DOHH2 (cell line): ENCODE measurements around the gene PTPRZ1.

ENCODE experiments used
- H3F3A ChIP-seq: fragments of 200-600 bp; sonication (generic), shearing (Covaris generic); 2 replicates; pipeline ENCODE4 v1.6.0; 2016; ENCODE audit warnings: antibody characterized with exemption, mild to moderate bottlenecking; ENCODE audit not compliant: control insufficient read depth, insufficient read depth
- H3K27ac ChIP-seq: fragments of 200-600 bp; sonication (generic); 2 replicates; pipeline ENCODE4 v1.5.1; 2014; ENCODE audit warnings: low read depth, mild to moderate bottlenecking, low read length, moderate library complexity
- H3K27me3 ChIP-seq: fragments of 200-600 bp; sonication (generic); 2 replicates; pipeline ENCODE4 v1.6.1; 2014; ENCODE audit warnings: mild to moderate bottlenecking, low read length, mixed read lengths; ENCODE audit not compliant: control insufficient read depth
- H3K36me3 ChIP-seq: fragments of 200-600 bp; sonication (generic); 2 replicates; pipeline ENCODE4 v1.6.1; 2014; ENCODE audit warnings: mild to moderate bottlenecking, low read length, moderate library complexity, mixed read lengths; ENCODE audit not compliant: control insufficient read depth
- H3K4me1 ChIP-seq: fragments of 200-600 bp; sonication (generic); 2 replicates; pipeline ENCODE4 v1.6.1; 2014; ENCODE audit warnings: mild to moderate bottlenecking, low read length, mixed read lengths; ENCODE audit not compliant: control insufficient read depth
- H3K4me2 ChIP-seq: fragments of 200-600 bp; sonication (generic); 2 replicates; pipeline ENCODE4 v1.6.0; 2014; ENCODE audit warnings: mild to moderate bottlenecking, low read length, moderate library complexity
- H3K4me3 ChIP-seq: fragments of 200-600 bp; sonication (generic); 2 replicates; pipeline ENCODE4 v1.5.1; 2014; ENCODE audit warnings: mild to moderate bottlenecking, low read length, mixed read lengths
- H3K79me2 ChIP-seq: fragments of 200-600 bp; sonication (generic); 2 replicates; pipeline ENCODE4 v1.6.1; 2014; ENCODE audit warnings: mild to moderate bottlenecking, low read length, mixed read lengths; ENCODE audit not compliant: control insufficient read depth
- H3K9me2 ChIP-seq: fragments of 200-600 bp; sonication (generic); replicated peaks from 2 replicates; pipeline ENCODE4 v1.6.1; 2014; ENCODE audit warnings: mild to moderate bottlenecking, low read length, mixed read lengths; ENCODE audit not compliant: control insufficient read depth
- H3K9me3 ChIP-seq: fragments of 200-600 bp; sonication (generic); 2 replicates; pipeline ENCODE4 v1.6.1; 2014; ENCODE audit warnings: antibody characterized with exemption, low read length, mixed read lengths; ENCODE audit not compliant: control insufficient read depth, insufficient read depth
- H4K20me1 ChIP-seq: fragments of 200-600 bp; sonication (generic); 2 replicates; pipeline ENCODE4 v1.6.0; 2014; ENCODE audit warnings: low read depth, mild to moderate bottlenecking, antibody characterized with exemption, low read length, moderate library complexity; ENCODE audit not compliant: control insufficient read depth, insufficient read depth
- EZH2phosphoT487 ChIP-seq: fragments of 200-600 bp; sonication (generic); IDR thresholded peaks from 2 replicates; pipeline ENCODE4 v1.6.1; 2017; ENCODE audit warnings: borderline replicate concordance, mild to moderate bottlenecking, antibody characterized with exemption, low read length, moderate library complexity, mixed read lengths
- TF ChIP-seq, protein P1 (sequence below): fragments of 200-600 bp; sonication (generic); IDR thresholded peaks from one replicate; pipeline ENCODE4 v1.5.1; 2014; ENCODE audit warnings: antibody characterized with exemption, mild to moderate bottlenecking, low read depth, low read length; ENCODE audit not compliant: poor library complexity, severe bottlenecking

PTPRZ1 gene

DNA sequence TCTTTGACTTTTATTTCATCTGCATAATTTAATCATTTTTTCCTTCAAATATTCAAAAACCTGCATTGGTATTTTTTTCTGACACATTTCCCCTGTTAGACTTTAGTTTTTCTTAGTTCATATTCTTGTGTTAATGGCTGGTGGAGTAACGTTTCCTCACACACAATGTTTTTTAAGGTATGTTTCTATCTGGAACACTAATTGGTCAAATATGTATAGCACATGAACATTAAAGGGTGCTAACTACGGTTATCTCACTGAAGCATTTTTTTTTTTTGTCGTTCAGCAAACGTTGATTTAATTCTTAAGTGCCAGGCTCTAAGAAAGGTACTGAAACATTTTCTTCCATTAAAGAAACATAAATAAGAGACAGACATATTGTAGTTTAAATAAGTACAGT is 87.7 kb downstream of the PTPRZ1 start:
- H3K79me2 ChIP-seq, result no peaks in the 10 kb centered on the region
- TF ChIP-seq EZH2phosphoT487, result no peak
- TF ChIP-seq, protein P1, sequence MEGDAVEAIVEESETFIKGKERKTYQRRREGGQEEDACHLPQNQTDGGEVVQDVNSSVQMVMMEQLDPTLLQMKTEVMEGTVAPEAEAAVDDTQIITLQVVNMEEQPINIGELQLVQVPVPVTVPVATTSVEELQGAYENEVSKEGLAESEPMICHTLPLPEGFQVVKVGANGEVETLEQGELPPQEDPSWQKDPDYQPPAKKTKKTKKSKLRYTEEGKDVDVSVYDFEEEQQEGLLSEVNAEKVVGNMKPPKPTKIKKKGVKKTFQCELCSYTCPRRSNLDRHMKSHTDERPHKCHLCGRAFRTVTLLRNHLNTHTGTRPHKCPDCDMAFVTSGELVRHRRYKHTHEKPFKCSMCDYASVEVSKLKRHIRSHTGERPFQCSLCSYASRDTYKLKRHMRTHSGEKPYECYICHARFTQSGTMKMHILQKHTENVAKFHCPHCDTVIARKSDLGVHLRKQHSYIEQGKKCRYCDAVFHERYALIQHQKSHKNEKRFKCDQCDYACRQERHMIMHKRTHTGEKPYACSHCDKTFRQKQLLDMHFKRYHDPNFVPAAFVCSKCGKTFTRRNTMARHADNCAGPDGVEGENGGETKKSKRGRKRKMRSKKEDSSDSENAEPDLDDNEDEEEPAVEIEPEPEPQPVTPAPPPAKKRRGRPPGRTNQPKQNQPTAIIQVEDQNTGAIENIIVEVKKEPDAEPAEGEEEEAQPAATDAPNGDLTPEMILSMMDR, result no peak
- H3K4me3 ChIP-seq, result no peak overlapping the region
- no peaks in the 10 kb centered on the region for H3F3A ChIP-seq
- H3K36me3 ChIP-seq, result no peaks in the 10 kb centered on the region
- no peak overlapping the region for H3K27ac ChIP-seq
- no peaks in the 10 kb centered on the region for H3K27me3 ChIP-seq
- H3K9me3 ChIP-seq, result no peaks in the 10 kb centered on the region
- no peaks in the 10 kb centered on the region; the same call in 1 of the 2 replicates for H3K9me2 ChIP-seq
- no peaks in the 10 kb centered on the region for H4K20me1 ChIP-seq
- H3K4me1 ChIP-seq, result no peaks in the 10 kb centered on the region
- H3K4me2 ChIP-seq, result no peak overlapping the region

GRCh38 chr7:121961089-121961867 is 88.3 kb downstream of the PTPRZ1 start:
- no peaks in the 10 kb centered on the region for H3K79me2 ChIP-seq
- no peak overlapping the region for H3K4me2 ChIP-seq
- no peaks in the 10 kb centered on the region for H3K36me3 ChIP-seq
- H3K4me3 ChIP-seq, result no peak overlapping the region
- H3F3A ChIP-seq, result no peaks in the 10 kb centered on the region
- H3K4me1 ChIP-seq, result no peaks in the 10 kb centered on the region
- H3K27ac ChIP-seq, result no peak overlapping the region
- no peaks in the 10 kb centered on the region for H3K27me3 ChIP-seq
- H4K20me1 ChIP-seq, result no peaks in the 10 kb centered on the region
- H3K9me3 ChIP-seq, result no peaks in the 10 kb centered on the region
- H3K9me2 ChIP-seq, result no peaks in the 10 kb centered on the region; the same call in 1 of the 2 replicates
- TF ChIP-seq EZH2phosphoT487, result no peak
- TF ChIP-seq, protein P1, result no peak

DNA sequence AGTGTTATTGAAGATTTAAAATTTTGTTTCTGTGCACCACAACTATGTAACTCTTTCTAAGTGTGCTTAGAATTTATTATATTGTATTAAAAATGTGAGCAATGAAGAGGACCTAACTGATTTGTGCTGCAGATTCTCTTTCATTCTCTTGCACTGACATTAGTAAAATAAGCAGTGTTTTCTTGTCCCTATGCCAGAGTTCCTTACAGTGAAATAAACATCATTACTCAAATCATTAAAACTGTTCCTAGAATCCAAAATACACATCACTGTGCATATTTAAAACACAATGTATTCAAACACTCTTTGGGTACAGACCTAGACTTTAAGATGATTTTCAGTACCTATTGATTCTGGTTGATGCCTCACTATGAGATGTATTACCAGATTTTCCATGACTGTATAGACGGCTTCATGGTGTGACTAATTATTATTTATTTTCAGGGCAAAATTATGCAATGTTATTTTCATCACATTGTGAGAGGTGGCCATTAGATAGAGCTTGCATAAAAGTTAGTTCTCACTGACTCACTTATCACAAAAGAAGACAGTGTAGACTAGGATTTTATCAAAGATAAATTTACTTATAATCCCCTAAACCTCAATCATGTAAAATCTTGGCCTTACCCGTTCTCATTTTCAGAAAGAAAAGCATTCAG is 93.4 kb downstream of the PTPRZ1 start:
- Histone ChIP-seq H3K4me2 (no peak overlapping the region), H3K9me2 (no peaks in the 10 kb centered on the region; the same call in 1 of the 2 replicates), H3K27me3 (no peaks in the 10 kb centered on the region), H3K4me1 (no peaks in the 10 kb centered on the region), H4K20me1 (no peaks in the 10 kb centered on the region), H3K79me2 (no peaks in the 10 kb centered on the region), H3K9me3 (no peaks in the 10 kb centered on the region), H3K27ac (no peak overlapping the region), H3K36me3 (no peaks in the 10 kb centered on the region), H3F3A (no peaks in the 10 kb centered on the region), H3K4me3 (no peak overlapping the region)
- no peak for TF ChIP-seq EZH2phosphoT487
- TF ChIP-seq, protein P1, result no peak
